ENCODE results near the gene KRTAP4-5.

DNA sequence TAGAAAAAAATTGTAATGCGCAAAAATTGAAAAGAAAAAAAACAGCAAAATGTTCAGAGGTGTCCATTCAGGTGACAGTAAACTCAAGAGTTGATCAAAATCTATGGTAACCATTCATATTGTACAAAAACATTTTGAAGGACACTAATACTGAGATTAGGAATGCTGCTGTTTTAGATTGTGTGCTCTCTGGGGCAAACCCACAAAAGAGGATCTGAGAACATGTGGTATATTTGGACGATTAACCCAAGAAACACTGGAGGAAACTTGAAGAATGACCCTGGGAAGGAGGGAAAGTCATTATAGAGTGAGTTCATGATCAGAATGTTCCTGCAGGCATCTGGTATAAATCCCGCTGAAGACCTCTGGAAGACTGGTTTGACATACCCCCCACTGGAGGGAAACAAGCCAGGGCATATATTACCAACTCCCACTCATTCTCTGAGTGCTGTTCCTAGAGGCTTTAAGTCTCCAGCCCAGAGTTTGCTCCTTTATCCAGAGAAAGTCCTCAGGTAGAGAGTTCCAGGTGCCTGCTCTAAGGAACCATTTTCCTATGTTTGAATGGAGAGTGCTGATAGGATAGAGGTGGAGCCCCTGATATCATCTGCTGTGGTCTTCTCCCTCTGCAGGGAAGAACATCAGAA, 27.2 kb upstream of the KRTAP4-5 start:
- TF ChIP-seq, protein P1, sequence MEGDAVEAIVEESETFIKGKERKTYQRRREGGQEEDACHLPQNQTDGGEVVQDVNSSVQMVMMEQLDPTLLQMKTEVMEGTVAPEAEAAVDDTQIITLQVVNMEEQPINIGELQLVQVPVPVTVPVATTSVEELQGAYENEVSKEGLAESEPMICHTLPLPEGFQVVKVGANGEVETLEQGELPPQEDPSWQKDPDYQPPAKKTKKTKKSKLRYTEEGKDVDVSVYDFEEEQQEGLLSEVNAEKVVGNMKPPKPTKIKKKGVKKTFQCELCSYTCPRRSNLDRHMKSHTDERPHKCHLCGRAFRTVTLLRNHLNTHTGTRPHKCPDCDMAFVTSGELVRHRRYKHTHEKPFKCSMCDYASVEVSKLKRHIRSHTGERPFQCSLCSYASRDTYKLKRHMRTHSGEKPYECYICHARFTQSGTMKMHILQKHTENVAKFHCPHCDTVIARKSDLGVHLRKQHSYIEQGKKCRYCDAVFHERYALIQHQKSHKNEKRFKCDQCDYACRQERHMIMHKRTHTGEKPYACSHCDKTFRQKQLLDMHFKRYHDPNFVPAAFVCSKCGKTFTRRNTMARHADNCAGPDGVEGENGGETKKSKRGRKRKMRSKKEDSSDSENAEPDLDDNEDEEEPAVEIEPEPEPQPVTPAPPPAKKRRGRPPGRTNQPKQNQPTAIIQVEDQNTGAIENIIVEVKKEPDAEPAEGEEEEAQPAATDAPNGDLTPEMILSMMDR (IDR thresholded peaks at IDR 0.05; ENCODE audit: insufficient read depth, low read length) = no peak
- TF ChIP-seq POLR2AphosphoS5 (IDR thresholded peaks at IDR 0.05; ENCODE audit: low read depth) = no peak
- TF ChIP-seq, protein P2, sequence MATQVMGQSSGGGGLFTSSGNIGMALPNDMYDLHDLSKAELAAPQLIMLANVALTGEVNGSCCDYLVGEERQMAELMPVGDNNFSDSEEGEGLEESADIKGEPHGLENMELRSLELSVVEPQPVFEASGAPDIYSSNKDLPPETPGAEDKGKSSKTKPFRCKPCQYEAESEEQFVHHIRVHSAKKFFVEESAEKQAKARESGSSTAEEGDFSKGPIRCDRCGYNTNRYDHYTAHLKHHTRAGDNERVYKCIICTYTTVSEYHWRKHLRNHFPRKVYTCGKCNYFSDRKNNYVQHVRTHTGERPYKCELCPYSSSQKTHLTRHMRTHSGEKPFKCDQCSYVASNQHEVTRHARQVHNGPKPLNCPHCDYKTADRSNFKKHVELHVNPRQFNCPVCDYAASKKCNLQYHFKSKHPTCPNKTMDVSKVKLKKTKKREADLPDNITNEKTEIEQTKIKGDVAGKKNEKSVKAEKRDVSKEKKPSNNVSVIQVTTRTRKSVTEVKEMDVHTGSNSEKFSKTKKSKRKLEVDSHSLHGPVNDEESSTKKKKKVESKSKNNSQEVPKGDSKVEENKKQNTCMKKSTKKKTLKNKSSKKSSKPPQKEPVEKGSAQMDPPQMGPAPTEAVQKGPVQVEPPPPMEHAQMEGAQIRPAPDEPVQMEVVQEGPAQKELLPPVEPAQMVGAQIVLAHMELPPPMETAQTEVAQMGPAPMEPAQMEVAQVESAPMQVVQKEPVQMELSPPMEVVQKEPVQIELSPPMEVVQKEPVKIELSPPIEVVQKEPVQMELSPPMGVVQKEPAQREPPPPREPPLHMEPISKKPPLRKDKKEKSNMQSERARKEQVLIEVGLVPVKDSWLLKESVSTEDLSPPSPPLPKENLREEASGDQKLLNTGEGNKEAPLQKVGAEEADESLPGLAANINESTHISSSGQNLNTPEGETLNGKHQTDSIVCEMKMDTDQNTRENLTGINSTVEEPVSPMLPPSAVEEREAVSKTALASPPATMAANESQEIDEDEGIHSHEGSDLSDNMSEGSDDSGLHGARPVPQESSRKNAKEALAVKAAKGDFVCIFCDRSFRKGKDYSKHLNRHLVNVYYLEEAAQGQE (IDR thresholded peaks at IDR 0.05; ENCODE audit: insufficient replicate concordance, low read depth) = no peak
- no peak for TF ChIP-seq GABPA (IDR thresholded peaks at IDR 0.05; ENCODE audit: low read depth)
